ENCODE data around the gene ASCL4. TPM values are rescaled to one million over a fixed set of nuclear protein-coding genes. Genes with fewer than 3 reads are reported as not detected.

Gene ASCL4
- total RNA-seq, 4 donors from 2014 or later: not detected

- Histone ChIP-seq H3K4me3 (no peak overlapping the region), H3K9me3 (no peaks in the 10 kb centered on the region), H3K36me3 (no peaks in the 10 kb centered on the region), H3K27ac (no peak overlapping the region), H3K27me3 (no peaks in the 10 kb centered on the region), H3K4me1 (peaks cover 10 to 13% of the 10 kb centered on the region in 2 donors)
- intact Hi-C loops (cut with DNase I; ENCODE audit: low total_unique reads): no loop called here
- TF ChIP-seq, protein P1, sequence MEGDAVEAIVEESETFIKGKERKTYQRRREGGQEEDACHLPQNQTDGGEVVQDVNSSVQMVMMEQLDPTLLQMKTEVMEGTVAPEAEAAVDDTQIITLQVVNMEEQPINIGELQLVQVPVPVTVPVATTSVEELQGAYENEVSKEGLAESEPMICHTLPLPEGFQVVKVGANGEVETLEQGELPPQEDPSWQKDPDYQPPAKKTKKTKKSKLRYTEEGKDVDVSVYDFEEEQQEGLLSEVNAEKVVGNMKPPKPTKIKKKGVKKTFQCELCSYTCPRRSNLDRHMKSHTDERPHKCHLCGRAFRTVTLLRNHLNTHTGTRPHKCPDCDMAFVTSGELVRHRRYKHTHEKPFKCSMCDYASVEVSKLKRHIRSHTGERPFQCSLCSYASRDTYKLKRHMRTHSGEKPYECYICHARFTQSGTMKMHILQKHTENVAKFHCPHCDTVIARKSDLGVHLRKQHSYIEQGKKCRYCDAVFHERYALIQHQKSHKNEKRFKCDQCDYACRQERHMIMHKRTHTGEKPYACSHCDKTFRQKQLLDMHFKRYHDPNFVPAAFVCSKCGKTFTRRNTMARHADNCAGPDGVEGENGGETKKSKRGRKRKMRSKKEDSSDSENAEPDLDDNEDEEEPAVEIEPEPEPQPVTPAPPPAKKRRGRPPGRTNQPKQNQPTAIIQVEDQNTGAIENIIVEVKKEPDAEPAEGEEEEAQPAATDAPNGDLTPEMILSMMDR (IDR thresholded peaks at IDR 0.05): no peak
- TF ChIP-seq POLR2A (IDR thresholded peaks at IDR 0.05): no peak
- no peak for DNase-seq
Observed at GRCh38 chr12:107762874-107763273, 11.6 kb upstream of the ASCL4 start.

DNA sequence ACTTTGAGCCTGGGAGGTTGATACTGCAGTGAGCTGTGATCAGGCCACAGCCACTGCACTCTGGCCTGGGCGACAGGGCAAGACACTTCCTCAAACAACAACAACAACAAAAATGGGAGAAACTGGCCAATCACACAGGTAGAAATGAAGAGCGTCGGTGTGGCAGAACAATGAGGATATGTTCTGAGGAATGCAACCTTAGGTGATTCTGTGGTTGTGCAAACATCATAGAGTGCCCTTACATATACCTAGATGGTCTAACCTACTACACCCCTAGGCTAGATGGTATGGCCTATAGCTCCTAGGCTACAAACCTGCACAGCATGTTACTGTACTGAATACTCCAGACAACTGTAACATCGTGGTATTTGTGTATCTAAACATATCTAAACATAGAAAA, 9.9 kb upstream of the ASCL4 start:
- TF ChIP-seq POLR2A (IDR thresholded peaks at IDR 0.05): no peak
- TF ChIP-seq, protein P1 (IDR thresholded peaks at IDR 0.05): no peak
- Histone ChIP-seq H3K36me3 (no peaks in the 10 kb centered on the region), H3K27me3 (no peaks in the 10 kb centered on the region), H3K4me1 (peaks cover 2 to 10% of the 10 kb centered on the region in 2 donors), H3K9me3 (no peaks in the 10 kb centered on the region), H3K27ac (no peak overlapping the region), H3K4me3 (no peak overlapping the region)
- intact Hi-C loops (cut with DNase I; ENCODE audit: low total_unique reads): no loop called here
- no peak for DNase-seq

- Histone ChIP-seq H3K27me3 (no peaks in the 10 kb centered on the region), H3K4me3 (no peak overlapping the region), H3K27ac (no peak overlapping the region), H3K9me3 (no peaks in the 10 kb centered on the region), H3K36me3 (no peaks in the 10 kb centered on the region), H3K4me1 (peaks cover 0 to 3% of the 10 kb centered on the region in 2 donors)
- TF ChIP-seq, protein P1 (IDR thresholded peaks at IDR 0.05): no peak
- no peak for TF ChIP-seq POLR2A (IDR thresholded peaks at IDR 0.05)
- no peak for DNase-seq
- intact Hi-C loops (cut with DNase I; ENCODE audit: low total_unique reads): no loop called here
Observed at GRCh38 chr12:107765316-107765715, 9.2 kb upstream of the ASCL4 start.

DNA sequence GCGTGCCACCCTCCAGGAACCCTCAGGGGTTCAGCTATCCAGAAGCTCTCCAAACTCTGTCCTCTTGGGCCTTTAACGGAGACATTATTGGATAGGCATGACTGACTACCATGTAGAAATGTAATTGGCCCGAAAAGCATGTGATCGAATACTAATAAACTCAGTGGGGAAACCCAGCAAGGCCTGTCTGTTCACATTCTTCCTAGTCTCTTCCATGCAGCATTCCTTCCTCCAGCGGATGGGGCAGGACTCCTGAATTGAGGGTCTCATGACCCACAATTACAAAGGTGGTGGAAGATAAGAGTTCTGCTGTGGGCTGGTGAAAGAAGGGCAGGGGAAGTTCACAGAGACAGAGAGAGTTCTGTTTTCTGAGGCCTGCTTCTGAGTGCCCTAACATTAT, 7.0 kb upstream of the ASCL4 start:
- DNase-seq: no peak
- no peaks in the 10 kb centered on the region for H3K4me1 ChIP-seq
- no peak overlapping the region for H3K27ac ChIP-seq
- no peaks in the 10 kb centered on the region for H3K27me3 ChIP-seq
- no peaks in the 10 kb centered on the region for H3K9me3 ChIP-seq
- H3K4me3 ChIP-seq: no peak overlapping the region
- intact Hi-C loops (cut with DNase I; ENCODE audit: low total_unique reads): no loop called here
- no peaks in the 10 kb centered on the region for H3K36me3 ChIP-seq
- TF ChIP-seq, protein P1 (IDR thresholded peaks at IDR 0.05): no peak
- TF ChIP-seq POLR2A (IDR thresholded peaks at IDR 0.05): no peak

DNA sequence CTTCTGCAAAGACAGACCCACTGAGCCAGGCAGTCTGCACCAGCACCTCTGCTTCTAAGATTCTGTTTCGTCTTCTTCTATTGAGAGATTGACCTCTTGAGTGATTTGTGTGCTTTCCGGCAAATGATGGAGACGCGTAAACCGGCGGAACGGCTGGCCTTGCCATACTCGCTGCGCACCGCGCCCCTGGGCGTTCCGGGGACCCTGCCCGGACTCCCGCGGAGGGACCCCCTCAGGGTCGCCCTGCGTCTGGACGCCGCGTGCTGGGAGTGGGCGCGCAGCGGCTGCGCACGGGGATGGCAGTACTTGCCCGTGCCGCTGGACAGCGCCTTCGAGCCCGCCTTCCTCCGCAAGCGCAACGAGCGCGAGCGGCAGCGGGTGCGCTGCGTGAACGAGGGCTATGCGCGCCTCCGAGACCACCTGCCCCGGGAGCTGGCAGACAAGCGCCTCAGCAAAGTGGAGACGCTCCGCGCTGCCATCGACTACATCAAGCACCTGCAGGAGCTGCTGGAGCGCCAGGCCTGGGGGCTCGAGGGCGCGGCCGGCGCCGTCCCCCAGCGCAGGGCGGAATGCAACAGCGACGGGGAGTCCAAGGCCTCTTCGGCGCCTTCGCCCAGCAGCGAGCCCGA, 703 bp downstream of the ASCL4 start:
- intact Hi-C loops (cut with DNase I; ENCODE audit: low total_unique reads): no loop called here
- Histone ChIP-seq H3K27ac (no peak overlapping the region), H3K9me3 (no peaks in the 10 kb centered on the region), H3K4me3 (no peak overlapping the region), H3K4me1 (no peaks in the 10 kb centered on the region), H3K36me3 (no peaks in the 10 kb centered on the region), H3K27me3 (peaks cover 0 to 8% of the 10 kb centered on the region in 2 donors)
- TF ChIP-seq, protein P1 (IDR thresholded peaks at IDR 0.05): no peak
- TF ChIP-seq POLR2A (IDR thresholded peaks at IDR 0.05): no peak
- no peak for DNase-seq

All from uterus (tissue), 4 donors.